IPS-18c (cell line): ENCODE data around the gene PACC1.

Experiments used
- H3K4me3 ChIP-seq: 2 replicates; pipeline ENCODE4 v1.7.0; 2013; ENCODE audit warnings: low read depth, mild to moderate bottlenecking, low read length, moderate library complexity; ENCODE audit not compliant: insufficient read depth
- H3K9me3 ChIP-seq: one replicate; pipeline ENCODE4 v1.6.1; 2013; ENCODE audit warnings: mild to moderate bottlenecking, low read length, moderate library complexity; ENCODE audit not compliant: control insufficient read depth, insufficient read depth

The PACC1 gene

GRCh38 chr1:212447478-212447877 lies 32.8 kb upstream of the PACC1 start:
- H3K9me3 ChIP-seq, result no peaks in the 10 kb centered on the region
- no peak overlapping the region for H3K4me3 ChIP-seq

GRCh38 chr1:212446333-212446732 lies 31.6 kb upstream of the PACC1 start:
- H3K4me3 ChIP-seq, result no peak overlapping the region
- H3K9me3 ChIP-seq, result no peaks in the 10 kb centered on the region

- Histone ChIP-seq H3K4me3 (no peak overlapping the region), H3K9me3 (no peaks in the 10 kb centered on the region)
Measured at GRCh38 chr1:212442408-212442807, 27.7 kb upstream of the PACC1 start.

- Histone ChIP-seq H3K4me3 (no peak overlapping the region), H3K9me3 (no peaks in the 10 kb centered on the region)
Measured at GRCh38 chr1:212440419-212440818, 25.7 kb upstream of the PACC1 start.

GRCh38 chr1:212438831-212439237 lies 24.1 kb upstream of the PACC1 start:
- H3K9me3 ChIP-seq, result no peaks in the 10 kb centered on the region
- H3K4me3 ChIP-seq, result no peak overlapping the region

- Histone ChIP-seq H3K9me3 (no peaks in the 10 kb centered on the region), H3K4me3 (no peak overlapping the region)
Measured at GRCh38 chr1:212437179-212437798, 22.6 kb upstream of the PACC1 start.

GRCh38 chr1:212434992-212435391 lies 20.3 kb upstream of the PACC1 start:
- Histone ChIP-seq H3K9me3 (no peaks in the 10 kb centered on the region), H3K4me3 (no peak overlapping the region)

GRCh38 chr1:212433577-212434462 lies 19.1 kb upstream of the PACC1 start:
- H3K4me3 ChIP-seq, result peak overlapping the region; percentile 68; the same call in 1 of the 2 replicates
- H3K9me3 ChIP-seq, result no peaks in the 10 kb centered on the region

- H3K9me3 ChIP-seq, result no peaks in the 10 kb centered on the region
- peak within 1 kb of the TSS; percentile 68 for H3K4me3 ChIP-seq
Measured at GRCh38 chr1:212432661-212433576, 18.2 kb upstream of the PACC1 start, which contains the start of gene NENF. Gene NENF (plus strand): TSS chr1:212432920. CDS start chr1:212432944, 24 bp downstream.

- H3K9me3 ChIP-seq, result no peaks in the 10 kb centered on the region
- H3K4me3 ChIP-seq, result peak overlapping the region; percentile 37; the same call in 1 of the 2 replicates
Measured at GRCh38 chr1:212432272-212432660, 17.6 kb upstream of the PACC1 start.

GRCh38 chr1:212431644-212432043 lies 17.0 kb upstream of the PACC1 start:
- H3K9me3 ChIP-seq, result no peaks in the 10 kb centered on the region
- no peak overlapping the region for H3K4me3 ChIP-seq

- no peak overlapping the region for H3K4me3 ChIP-seq
Measured at GRCh38 chr1:212430955-212431394, 16.3 kb upstream of the PACC1 start.

GRCh38 chr1:212430416-212430815 lies 15.7 kb upstream of the PACC1 start:
- H3K4me3 ChIP-seq, result no peak overlapping the region
- H3K9me3 ChIP-seq, result no peaks in the 10 kb centered on the region

More at GRCh38 chr1:212430955-212431394, 16.3 kb upstream of the PACC1 start:
- H3K9me3 ChIP-seq, result no peaks in the 10 kb centered on the region

- Histone ChIP-seq H3K4me3 (no peak overlapping the region), H3K9me3 (no peaks in the 10 kb centered on the region)
Measured at GRCh38 chr1:212428496-212428895, 13.8 kb upstream of the PACC1 start.

- Histone ChIP-seq H3K4me3 (no peak overlapping the region), H3K9me3 (no peaks in the 10 kb centered on the region)
Measured at GRCh38 chr1:212423879-212424278, 9.2 kb upstream of the PACC1 start.

GRCh38 chr1:212421165-212421564 lies 6.5 kb upstream of the PACC1 start:
- H3K9me3 ChIP-seq, result no peaks in the 10 kb centered on the region
- H3K4me3 ChIP-seq, result no peak overlapping the region

- Histone ChIP-seq H3K4me3 (no peak overlapping the region), H3K9me3 (no peaks in the 10 kb centered on the region)
Measured at GRCh38 chr1:212415107-212415841, 588 bp upstream of the PACC1 start.
